K562 (cell line): Measurements from ENCODE around the gene PHTF1. TPM values are rescaled to one million over a fixed set of nuclear protein-coding genes. Genes with fewer than 3 reads are reported as not detected.

Experiments
- ARNT ChIP-seq, 2 experiments: fragments of 450-650 bp; IDR thresholded peaks; 2 replicates each; pipeline ENCODE4 v1.6.1; 2016; ENCODE audit warnings: mild to moderate bottlenecking in 1 of 2
- BCOR ChIP-seq: fragments of 450-650 bp; IDR thresholded peaks from 2 replicates; pipeline ENCODE4 v1.6.1; 2016
- CBFA2T3 ChIP-seq: fragments of 450-650 bp; IDR thresholded peaks from 2 replicates; pipeline ENCODE4 v1.6.1; 2017
- MTA1 ChIP-seq: fragments of 450-650 bp; IDR thresholded peaks from 2 replicates; pipeline ENCODE4 v1.6.1; 2017; ENCODE audit warnings: borderline replicate concordance
- RFX5 ChIP-seq: IDR thresholded peaks from 2 replicates; pipeline ENCODE4 v1.6.1; 2011; ENCODE audit warnings: low read depth, mild to moderate bottlenecking, improper control_type of control experiment, low read length
- SOX6 ChIP-seq: fragments of 450-650 bp; IDR thresholded peaks from 2 replicates; pipeline ENCODE4 v1.6.1; 2014; ENCODE audit warnings: mild to moderate bottlenecking
- STAT5B ChIP-seq: fragments of 250-450 bp; sonication (Bioruptor Pico); IDR thresholded peaks from 2 replicates; pipeline ENCODE4 v1.8.0; 2021; ENCODE audit warnings: mild to moderate bottlenecking, inconsistent platforms
- polyA plus RNA-seq, 8 experiments: library from polyadenylated mRNA; depleted of rRNA in 4 of 8; stranded (reverse) in 5 of 8; unstranded in 3 of 8; fragments of >200 nt; fragmentation: Nextera tagmentation in 2 of 8; fragmentation: Illumina TruSeq in 1 of 8; extraction: Ambion mirVana in 2 of 8; extraction: Trizol in 1 of 8; gene quantifications; 2 replicates each; pipeline versions ENCODE4 v1.2.1 to v1.2.3, GENCODE V29; 2011 to 2014; ENCODE audit warnings: inconsistent platforms in 1 of 8, missing spikeins in 1 of 8
- total RNA-seq, 7 experiments: library from RNA; depleted of rRNA in 6 of 7; stranded (reverse); fragments of >200 nt in 6 of 7; fragmentation: Illumina TruSeq in 2 of 7; extraction: Trizol in 2 of 7; gene quantifications; 2 replicates each; pipeline versions ENCODE4 v1.2.1 to v1.2.3, GENCODE V29; 2011 to 2021; ENCODE audit warnings: low replicate concordance in 1 of 7
- TF ChIP-seq, protein P1 (sequence below): IDR thresholded peaks from 2 replicates; pipeline ENCODE4 v1.6.1; 2011; ENCODE audit warnings: borderline replicate concordance, low read depth, mild to moderate bottlenecking, moderate library complexity, low read length; ENCODE audit not compliant: insufficient read depth, poor library complexity, severe bottlenecking
- TF ChIP-seq, protein P2 (sequence below), 2 experiments: fragments of 450-650 bp in 1 of 2; sonication (generic) in 1 of 2; formaldehyde crosslinking in 1 of 2; IDR thresholded peaks in 1 of 2; conservative IDR thresholded peaks in 1 of 2; 2 replicates each; pipeline versions ENCODE4 v1.6.1 to v1.8.1; 2016 to 2023; ENCODE audit warnings: mild to moderate bottlenecking in 2 of 2, moderate library complexity in 2 of 2, inconsistent platforms in 1 of 2, missing genetic modification reagents in 1 of 2
- TF ChIP-seq, protein P3 (sequence below): sonication (generic); formaldehyde crosslinking; IDR thresholded peaks from 2 replicates; pipeline ENCODE4 v1.8.0; 2022; ENCODE audit warnings: mild to moderate bottlenecking, low read depth, missing genetic modification reagents
- TF ChIP-seq, protein P4 (sequence below): fragments of 450-650 bp; formaldehyde crosslinking; IDR thresholded peaks from 2 replicates; pipeline ENCODE4 v1.4.0; 2020; ENCODE audit warnings: mild to moderate bottlenecking, moderate library complexity
- TF ChIP-seq, protein P5 (sequence below), 2 experiments: fragments of 450-650 bp in 1 of 2; sonication (generic) in 1 of 2; formaldehyde crosslinking; conservative IDR thresholded peaks; 2 replicates each; pipeline versions ENCODE4 v1.4.0 to v1.8.1; 2020 to 2022; ENCODE audit warnings: mild to moderate bottlenecking in 1 of 2, missing genetic modification reagents in 1 of 2
- TF ChIP-seq, protein P6 (sequence below), 2 experiments: IDR thresholded peaks; 2 replicates each; pipeline ENCODE4 v1.6.1; 2011; ENCODE audit warnings: borderline replicate concordance in 1 of 2, control low read depth in 1 of 2, low read depth in 1 of 2, low read length in 1 of 2, mild to moderate bottlenecking in 1 of 2, mixed read lengths in 1 of 2, moderate library complexity in 1 of 2; ENCODE audit not compliant: insufficient read depth in 1 of 2, insufficient read length in 1 of 2, poor library complexity in 1 of 2, severe bottlenecking in 1 of 2; ENCODE audit errors: extremely low read depth in 1 of 2
- TF ChIP-seq, protein P7 (sequence below): fragments of 450-650 bp; IDR thresholded peaks from 2 replicates; pipeline ENCODE4 v1.6.1; 2016; ENCODE audit warnings: mild to moderate bottlenecking

PHTF1 gene
- total and polyA plus RNA-seq, 9 of the 15 experiments (the other 6 are each of a cell fraction or from before 2014, with no cell fraction given), result 8.4 to 36.2 (median 23.0) TPM

DNA sequence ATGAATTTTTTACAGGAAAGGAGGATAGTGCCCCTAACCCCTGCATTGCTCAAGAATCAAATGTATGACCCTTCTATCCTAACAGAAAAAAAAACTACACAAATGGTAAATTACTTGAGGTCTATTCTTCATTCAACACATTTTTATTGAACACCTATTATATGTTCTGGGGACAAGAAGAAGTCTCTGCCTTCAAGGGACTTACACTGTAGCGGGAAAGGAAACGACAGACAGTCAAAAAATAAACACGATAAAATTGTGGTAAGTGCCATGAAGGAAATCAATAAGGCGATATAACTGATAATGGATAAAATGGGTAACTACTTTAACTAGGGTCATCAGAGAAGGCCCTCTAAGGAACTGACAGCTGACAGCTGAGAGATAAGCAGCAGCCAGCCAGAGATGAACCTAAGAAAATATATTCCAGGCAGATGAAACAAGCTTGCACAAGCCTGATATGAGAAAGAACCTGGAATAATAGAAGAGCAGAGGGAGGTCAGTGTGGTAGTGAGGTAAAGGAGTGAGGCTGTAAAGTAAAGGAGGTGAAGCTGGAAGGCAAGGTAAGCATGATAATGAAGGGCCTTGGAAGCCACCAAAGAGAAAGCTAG is 66.4 kb downstream of the PHTF1 start (continued):
- TF ChIP-seq MTA1 (no peak), SOX6 (0 out of 2 replicates have a peak, but pooled peaks have one; percentile 49), CBFA2T3 (peak; percentile 89), RFX5 (no peak), STAT5B (CRISPR knock-in tag) (no peak), BCOR (peak; percentile 61; the same call in 1 of the 2 replicates), ARNT (IDR thresholded peaks at IDR 0.05) (no peak)
- TF ChIP-seq, protein P1, sequence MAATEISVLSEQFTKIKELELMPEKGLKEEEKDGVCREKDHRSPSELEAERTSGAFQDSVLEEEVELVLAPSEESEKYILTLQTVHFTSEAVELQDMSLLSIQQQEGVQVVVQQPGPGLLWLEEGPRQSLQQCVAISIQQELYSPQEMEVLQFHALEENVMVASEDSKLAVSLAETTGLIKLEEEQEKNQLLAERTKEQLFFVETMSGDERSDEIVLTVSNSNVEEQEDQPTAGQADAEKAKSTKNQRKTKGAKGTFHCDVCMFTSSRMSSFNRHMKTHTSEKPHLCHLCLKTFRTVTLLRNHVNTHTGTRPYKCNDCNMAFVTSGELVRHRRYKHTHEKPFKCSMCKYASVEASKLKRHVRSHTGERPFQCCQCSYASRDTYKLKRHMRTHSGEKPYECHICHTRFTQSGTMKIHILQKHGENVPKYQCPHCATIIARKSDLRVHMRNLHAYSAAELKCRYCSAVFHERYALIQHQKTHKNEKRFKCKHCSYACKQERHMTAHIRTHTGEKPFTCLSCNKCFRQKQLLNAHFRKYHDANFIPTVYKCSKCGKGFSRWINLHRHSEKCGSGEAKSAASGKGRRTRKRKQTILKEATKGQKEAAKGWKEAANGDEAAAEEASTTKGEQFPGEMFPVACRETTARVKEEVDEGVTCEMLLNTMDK, result no peak
- TF ChIP-seq, protein P2, sequence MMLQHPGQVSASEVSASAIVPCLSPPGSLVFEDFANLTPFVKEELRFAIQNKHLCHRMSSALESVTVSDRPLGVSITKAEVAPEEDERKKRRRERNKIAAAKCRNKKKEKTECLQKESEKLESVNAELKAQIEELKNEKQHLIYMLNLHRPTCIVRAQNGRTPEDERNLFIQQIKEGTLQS (IDR thresholded peaks at IDR 0.05), result no peak
- TF ChIP-seq, protein P2 (CRISPR knock-in tag; conservative IDR thresholded peaks at IDR 0.05), result no peak
- TF ChIP-seq, protein P3, sequence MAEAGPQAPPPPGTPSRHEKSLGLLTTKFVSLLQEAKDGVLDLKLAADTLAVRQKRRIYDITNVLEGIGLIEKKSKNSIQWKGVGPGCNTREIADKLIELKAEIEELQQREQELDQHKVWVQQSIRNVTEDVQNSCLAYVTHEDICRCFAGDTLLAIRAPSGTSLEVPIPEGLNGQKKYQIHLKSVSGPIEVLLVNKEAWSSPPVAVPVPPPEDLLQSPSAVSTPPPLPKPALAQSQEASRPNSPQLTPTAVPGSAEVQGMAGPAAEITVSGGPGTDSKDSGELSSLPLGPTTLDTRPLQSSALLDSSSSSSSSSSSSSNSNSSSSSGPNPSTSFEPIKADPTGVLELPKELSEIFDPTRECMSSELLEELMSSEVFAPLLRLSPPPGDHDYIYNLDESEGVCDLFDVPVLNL, result no peak
- TF ChIP-seq, protein P4, sequence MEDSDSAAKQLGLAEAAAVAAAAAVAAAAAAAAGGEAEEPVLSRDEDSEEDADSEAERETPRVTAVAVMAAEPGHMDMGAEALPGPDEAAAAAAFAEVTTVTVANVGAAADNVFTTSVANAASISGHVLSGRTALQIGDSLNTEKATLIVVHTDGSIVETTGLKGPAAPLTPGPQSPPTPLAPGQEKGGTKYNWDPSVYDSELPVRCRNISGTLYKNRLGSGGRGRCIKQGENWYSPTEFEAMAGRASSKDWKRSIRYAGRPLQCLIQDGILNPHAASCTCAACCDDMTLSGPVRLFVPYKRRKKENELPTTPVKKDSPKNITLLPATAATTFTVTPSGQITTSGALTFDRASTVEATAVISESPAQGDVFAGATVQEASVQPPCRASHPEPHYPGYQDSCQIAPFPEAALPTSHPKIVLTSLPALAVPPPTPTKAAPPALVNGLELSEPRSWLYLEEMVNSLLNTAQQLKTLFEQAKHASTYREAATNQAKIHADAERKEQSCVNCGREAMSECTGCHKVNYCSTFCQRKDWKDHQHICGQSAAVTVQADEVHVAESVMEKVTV (CRISPR knock-in tag), result no peak
- TF ChIP-seq, protein P5, sequence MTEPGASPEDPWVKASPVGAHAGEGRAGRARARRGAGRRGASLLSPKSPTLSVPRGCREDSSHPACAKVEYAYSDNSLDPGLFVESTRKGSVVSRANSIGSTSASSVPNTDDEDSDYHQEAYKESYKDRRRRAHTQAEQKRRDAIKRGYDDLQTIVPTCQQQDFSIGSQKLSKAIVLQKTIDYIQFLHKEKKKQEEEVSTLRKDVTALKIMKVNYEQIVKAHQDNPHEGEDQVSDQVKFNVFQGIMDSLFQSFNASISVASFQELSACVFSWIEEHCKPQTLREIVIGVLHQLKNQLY (CRISPR knock-in tag; conservative IDR thresholded peaks at IDR 0.05), result no peak
- TF ChIP-seq, protein P6, sequence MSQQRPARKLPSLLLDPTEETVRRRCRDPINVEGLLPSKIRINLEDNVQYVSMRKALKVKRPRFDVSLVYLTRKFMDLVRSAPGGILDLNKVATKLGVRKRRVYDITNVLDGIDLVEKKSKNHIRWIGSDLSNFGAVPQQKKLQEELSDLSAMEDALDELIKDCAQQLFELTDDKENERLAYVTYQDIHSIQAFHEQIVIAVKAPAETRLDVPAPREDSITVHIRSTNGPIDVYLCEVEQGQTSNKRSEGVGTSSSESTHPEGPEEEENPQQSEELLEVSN (IDR thresholded peaks at IDR 0.05; ENCODE audit: borderline replicate concordance in 1 of 2, extremely low read depth in 1 of 2, insufficient read depth in 1 of 2, insufficient read length in 1 of 2, low read depth in 1 of 2, low read length in 1 of 2, poor library complexity in 1 of 2, severe bottlenecking in 1 of 2), result no peak
- TF ChIP-seq, protein P7, sequence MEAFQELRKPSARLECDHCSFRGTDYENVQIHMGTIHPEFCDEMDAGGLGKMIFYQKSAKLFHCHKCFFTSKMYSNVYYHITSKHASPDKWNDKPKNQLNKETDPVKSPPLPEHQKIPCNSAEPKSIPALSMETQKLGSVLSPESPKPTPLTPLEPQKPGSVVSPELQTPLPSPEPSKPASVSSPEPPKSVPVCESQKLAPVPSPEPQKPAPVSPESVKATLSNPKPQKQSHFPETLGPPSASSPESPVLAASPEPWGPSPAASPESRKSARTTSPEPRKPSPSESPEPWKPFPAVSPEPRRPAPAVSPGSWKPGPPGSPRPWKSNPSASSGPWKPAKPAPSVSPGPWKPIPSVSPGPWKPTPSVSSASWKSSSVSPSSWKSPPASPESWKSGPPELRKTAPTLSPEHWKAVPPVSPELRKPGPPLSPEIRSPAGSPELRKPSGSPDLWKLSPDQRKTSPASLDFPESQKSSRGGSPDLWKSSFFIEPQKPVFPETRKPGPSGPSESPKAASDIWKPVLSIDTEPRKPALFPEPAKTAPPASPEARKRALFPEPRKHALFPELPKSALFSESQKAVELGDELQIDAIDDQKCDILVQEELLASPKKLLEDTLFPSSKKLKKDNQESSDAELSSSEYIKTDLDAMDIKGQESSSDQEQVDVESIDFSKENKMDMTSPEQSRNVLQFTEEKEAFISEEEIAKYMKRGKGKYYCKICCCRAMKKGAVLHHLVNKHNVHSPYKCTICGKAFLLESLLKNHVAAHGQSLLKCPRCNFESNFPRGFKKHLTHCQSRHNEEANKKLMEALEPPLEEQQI, result no peak
